GM18951 (cell line): Measurements from ENCODE around the gene NMD3.
"Not testable (repeated sequence)": the region's sequence is repeated elsewhere in the genome, so short reads cannot be mapped to it uniquely, and the experiment has no call there.

Source experiments
- POLR2A ChIP-seq: IDR thresholded peaks from 4 replicates; pipeline ENCODE4 v1.6.1; 2011; ENCODE audit warnings: mild to moderate bottlenecking; ENCODE audit not compliant: insufficient read length, insufficient read depth; ENCODE audit errors: extremely low read depth
- in situ Hi-C: fragments of 300-500 bp; cut with MboI; formaldehyde crosslinking; loops from one replicate; pipeline ENCODE4 v1.12.0; 2022; ENCODE audit warnings: low sequenced_read_pairs, mixed read lengths, inconsistent platforms; ENCODE audit not compliant: unreplicated experiment

Gene NMD3

DNA sequence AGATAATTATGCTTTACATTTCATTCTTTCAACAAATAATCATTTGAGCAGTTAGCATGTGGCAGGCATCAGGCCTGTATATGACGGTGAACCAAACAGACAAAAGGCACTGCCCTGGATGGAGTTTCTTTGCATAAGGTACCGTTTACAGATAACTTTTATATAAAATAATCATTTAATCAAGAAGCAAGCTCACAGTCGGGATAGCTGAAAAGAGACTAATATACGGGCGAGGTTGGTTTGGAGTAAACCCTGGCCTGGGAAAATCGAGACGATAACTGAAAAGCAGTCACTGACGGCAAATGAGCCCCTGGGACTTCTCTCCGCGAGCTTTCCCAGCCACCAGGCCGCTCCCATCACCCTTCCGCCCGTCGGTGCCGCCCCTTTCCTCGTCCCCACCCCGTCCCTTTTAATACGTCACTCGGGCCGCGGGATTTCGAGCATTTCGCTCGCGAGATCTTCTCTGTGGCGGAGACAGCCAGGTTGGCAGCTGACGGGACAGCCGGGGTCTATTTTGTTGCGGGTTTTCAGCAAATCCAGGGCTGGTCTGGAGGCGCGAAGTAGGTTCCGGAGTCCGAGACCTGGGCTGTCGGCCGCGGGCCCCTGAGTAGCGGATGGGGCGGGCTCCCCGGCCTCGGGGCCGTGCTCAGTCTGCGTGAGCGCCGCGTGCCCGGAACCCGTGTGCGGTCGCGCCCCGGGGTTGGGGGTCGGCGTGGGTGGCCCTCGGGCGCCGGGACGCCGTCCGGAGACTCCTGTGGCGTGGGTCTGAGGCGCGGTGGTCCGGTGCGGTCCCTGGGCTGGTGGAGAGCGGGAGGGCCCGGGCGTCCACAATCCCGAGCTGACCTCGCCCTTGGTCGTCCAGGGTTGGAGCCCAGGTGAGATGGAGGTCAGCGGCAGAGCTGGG is at the start of gene NMD3:
Gene NMD3 (plus strand): TSS at position 462 of the 904 bp plus-strand sequence. CDS start 703 bp downstream, outside the sequence.
- in situ Hi-C loops = no loop called here
- peak; percentile 87 for TF ChIP-seq POLR2A

DNA sequence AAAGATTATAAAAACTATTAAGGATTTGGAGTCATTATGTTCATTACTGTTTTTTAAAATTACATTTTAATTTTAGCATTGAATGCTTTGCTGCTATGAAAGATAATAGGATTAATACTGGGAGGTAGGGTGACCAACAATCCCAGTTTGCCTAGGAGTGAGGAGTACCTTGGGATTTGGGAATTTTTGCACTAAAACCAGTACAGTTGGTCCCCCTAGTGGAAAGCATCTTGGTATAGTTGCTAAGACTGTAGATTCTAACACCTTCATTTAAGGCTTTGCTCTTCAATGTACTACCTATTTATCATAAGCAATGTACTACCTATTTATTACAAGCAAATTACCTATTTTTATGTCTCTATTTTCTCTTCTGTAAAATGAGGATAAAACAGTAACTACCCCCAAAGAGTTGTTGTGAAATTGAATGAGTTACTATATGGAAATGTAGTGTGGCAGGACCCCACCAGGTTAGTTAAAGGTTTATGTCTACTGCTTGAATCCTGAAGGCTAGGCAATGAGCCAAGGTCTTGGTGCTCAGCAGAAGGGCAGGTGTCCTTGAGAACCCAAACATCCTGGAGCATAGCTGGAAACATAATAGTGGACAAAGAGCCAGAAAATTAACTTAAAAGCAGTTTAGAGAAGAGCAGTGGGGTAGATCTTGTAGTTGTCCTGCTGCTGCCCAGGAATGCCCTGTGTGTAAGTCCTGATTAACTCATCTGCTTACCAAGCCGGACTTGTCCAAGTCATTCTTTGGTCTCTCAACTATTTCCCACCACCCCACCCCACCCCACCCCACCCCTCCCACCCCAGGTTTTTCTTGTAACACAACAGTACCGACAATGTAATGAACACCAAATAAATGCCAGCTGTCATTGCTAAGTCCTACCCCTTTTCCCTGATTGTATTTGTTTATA is 49.2 kb upstream of the NMD3 start:
- no peak for TF ChIP-seq POLR2A
- in situ Hi-C loops = no loop called here

DNA sequence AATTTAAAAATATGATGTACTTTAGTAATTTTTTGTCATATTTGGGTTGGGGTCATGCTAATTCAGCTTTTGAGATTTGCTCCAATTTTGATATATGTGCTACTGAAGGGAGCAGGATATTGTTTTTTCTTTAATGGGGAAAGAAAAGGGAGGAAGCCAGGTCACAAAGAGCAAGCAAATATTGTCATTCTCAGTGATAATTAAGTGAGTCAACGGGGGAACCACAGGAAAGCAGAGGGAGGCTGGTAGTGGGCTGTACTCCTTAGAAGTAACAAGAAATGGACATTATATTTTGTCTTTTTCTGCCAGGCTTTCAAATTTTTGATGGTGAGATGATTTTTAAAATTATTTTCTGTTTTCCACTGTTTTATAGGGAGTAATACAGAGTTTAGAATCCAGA is 45.6 kb upstream of the NMD3 start:
- no peak for TF ChIP-seq POLR2A
- in situ Hi-C loops = no loop called here

DNA sequence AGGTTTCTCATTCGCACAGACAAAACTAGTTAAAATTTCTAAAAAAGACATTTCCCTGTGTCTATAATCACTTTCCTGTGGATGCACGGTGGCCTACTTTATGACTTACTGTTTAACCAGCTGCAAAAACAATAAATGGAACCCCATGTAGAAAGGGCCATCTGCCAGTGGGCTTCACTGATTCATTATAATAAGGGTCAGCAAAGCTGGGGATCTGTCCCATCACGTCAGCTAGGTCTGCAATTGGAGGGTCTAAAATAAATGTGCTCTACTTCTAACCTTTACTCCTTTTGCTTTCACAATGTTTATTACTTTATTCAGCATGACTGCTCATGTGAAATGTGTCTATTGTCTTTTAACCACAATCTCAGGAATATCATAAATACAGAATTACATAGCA is 43.1 kb upstream of the NMD3 start:
- in situ Hi-C loops = no loop called here
- TF ChIP-seq POLR2A = no peak

DNA sequence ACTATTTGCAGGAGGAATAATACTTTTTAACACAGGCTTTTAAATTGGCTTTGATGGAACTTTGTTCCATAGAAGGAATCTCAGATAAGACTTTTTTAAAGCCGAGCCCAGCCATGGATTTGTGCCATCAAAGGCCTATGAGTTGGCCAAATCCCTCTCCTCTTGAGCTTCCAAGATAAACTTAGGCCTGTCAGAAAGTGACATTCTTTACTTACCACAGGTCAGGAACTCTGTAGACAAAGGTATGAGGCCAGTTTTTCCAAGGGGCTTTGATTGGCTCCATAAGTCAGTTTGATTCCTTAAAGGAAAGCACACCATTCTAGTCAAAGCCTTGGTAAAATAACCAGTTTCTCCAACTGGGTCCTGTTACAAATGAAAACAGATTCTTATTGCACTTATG is 39.7 kb upstream of the NMD3 start:
- in situ Hi-C loops = not testable (repeated sequence)

GRCh38 chr3:161187046-161187445 is 34.1 kb upstream of the NMD3 start:
- in situ Hi-C loops = no loop called here
- no peak for TF ChIP-seq POLR2A

DNA sequence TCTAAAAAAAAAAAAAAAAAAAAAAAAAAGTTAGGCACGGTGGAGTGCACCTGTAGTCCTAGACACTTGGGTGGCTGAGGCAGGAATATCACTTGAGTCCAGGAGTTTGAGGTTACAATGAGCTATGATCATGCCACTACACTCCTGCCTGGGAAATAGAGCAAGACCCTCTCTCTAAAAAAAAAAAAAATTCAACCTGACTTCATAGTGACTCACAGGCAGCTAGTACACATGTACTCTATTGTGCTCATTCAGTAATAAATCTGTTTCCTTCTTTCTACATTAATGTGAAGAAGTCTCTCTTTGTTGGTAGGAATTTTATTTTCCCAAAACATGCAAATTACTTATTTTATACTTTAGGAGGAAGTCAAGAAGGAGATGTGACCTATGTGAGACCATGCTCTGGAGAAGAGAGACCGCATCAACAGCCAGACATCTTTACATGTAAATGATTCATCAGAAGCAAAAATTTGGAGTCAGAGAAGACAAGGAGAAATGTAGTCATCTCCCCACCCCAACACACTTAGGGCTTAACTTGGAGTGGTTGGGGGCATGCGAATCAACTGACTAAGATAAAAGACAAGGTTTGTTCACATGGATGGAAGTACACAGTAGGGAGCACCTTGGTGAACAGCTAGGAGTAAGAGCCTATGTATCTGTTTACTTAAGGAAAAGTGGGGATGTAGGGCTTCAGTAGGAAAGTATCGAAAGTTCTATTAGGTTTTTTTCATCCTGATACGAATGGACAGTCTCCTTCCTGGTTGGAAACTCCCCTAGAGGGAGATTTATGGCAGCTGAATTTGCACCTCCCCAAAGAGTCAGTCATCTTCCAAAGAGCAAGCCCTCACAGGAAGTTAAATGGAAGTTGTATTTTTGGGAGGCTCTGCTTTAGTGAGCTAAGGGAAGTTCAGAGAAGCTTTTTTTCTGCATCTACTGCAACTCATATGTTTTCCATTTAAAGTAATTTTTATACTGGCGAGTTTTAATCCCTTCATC is 23.0 kb upstream of the NMD3 start:
- no peak for TF ChIP-seq POLR2A
- in situ Hi-C loops = no loop called here

GRCh38 chr3:161199926-161200325 is 21.2 kb upstream of the NMD3 start:
- no peak for TF ChIP-seq POLR2A
- in situ Hi-C loops = no loop called here

- in situ Hi-C loops = no loop called here
Observed at GRCh38 chr3:161203485-161204098, 17.5 kb upstream of the NMD3 start.

DNA sequence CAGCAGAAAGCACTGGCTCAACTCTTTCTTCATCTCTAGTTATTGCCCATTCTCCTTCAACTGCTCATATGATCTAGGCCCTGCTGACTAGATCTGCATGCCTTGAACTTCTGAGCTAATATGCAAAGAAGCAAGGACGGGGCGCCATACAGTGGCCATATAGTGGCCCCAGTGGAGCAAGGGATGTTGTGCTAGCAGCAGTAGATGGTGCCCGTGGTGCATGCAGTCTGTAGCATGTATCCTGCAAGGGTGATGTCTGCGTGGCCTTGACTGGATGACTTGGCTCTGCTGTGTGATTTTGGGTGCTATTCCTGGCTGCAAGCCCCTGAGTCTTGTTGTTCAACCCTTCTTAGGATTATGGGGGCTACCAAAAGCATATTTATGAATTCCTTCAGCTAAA is 12.2 kb upstream of the NMD3 start:
- in situ Hi-C loops = no loop called here
- TF ChIP-seq POLR2A = no peak

More at GRCh38 chr3:161203485-161204098, 17.5 kb upstream of the NMD3 start:
- TF ChIP-seq POLR2A = no peak

DNA sequence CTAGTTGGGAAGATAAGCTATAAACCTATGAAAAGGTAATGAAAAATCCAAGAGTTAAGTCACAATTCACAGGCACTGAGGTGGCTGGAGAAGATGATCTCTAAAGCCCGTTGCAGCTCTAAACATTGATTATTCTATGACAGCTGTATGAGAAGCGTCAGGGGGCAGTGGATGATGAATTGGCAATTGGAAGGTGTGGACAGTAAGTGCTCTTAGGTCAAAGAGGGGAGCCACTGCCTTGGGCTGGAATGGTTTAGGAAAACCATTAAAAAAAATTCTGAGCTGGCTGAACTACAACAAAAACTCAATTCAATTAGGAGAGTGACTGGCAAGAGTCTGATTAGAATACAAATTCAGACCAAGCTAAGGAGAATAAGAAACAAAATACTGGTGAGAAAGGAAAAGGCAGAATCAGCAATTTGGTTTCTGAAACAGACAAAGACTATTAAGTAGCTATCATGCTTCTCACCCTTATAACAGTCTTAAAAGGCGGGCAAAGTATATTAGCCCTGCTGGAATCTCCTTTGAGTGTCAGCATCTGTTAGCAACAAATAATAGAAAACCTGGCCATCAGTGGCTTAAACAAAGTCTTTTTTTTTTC is 8.8 kb upstream of the NMD3 start:
- in situ Hi-C loops = no loop called here
- no peak for TF ChIP-seq POLR2A

DNA sequence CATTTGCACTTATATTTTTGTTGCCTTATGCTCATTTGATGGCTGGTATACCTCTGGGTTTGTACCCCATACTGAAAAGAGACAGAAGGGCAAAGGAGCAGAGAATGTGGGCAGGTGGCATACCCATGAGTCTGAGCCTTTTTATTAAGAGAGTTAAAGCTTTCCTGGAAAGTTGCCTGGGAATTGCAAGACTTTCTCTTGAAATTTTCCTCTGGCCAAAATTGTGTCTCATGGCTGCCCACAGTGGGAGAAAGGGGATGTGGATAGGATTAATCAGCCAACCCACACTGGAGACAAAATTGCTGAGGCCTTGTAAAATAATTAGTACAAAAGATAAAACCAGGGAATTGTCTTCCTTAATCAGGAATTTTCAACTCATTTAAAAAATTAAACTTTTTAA is 8.2 kb upstream of the NMD3 start:
- in situ Hi-C loops = no loop called here
- TF ChIP-seq POLR2A = no peak
